ENCODE results near the gene MAGEE1. TPM values are rescaled to one million over a fixed set of nuclear protein-coding genes. Genes with fewer than 3 reads are reported as not detected.

Gene MAGEE1, protein sequence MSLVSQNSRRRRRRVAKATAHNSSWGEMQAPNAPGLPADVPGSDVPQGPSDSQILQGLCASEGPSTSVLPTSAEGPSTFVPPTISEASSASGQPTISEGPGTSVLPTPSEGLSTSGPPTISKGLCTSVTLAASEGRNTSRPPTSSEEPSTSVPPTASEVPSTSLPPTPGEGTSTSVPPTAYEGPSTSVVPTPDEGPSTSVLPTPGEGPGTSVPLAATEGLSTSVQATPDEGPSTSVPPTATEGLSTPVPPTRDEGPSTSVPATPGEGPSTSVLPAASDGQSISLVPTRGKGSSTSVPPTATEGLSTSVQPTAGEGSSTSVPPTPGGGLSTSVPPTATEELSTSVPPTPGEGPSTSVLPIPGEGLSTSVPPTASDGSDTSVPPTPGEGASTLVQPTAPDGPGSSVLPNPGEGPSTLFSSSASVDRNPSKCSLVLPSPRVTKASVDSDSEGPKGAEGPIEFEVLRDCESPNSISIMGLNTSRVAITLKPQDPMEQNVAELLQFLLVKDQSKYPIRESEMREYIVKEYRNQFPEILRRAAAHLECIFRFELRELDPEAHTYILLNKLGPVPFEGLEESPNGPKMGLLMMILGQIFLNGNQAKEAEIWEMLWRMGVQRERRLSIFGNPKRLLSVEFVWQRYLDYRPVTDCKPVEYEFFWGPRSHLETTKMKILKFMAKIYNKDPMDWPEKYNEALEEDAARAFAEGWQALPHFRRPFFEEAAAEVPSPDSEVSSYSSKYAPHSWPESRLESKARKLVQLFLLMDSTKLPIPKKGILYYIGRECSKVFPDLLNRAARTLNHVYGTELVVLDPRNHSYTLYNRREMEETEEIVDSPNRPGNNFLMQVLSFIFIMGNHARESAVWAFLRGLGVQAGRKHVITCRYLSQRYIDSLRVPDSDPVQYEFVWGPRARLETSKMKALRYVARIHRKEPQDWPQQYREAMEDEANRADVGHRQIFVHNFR
- 2.0 and 2.1 TPM in 2 replicates for total RNA-seq (2014; rRNA removed; shearing (Covaris generic))

DNA sequence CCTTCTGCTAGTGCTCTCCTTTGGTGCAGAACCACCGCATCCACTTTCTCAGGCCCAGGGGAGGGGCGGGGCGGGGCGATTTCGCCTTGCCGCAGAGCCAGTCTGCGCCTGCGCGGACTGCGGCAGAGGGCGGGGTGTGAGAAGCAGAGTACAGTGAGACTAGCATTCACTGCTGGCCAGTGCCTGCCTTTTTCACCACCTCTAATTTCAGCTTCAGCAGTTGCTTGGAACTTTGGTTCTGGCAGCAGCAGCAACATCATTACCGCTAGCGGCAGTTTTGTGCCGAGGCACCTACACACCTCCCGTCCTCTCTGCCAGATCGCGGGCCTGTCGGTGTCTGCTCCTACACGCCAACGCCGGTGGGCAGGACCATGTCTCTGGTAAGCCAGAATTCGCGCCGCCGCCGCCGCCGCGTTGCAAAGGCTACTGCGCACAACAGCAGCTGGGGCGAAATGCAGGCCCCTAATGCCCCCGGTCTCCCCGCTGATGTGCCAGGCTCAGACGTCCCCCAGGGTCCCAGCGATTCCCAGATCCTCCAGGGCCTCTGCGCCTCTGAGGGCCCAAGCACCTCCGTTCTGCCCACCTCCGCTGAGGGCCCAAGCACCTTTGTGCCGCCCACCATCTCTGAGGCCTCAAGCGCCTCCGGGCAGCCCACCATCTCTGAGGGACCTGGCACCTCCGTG, at the start of gene MAGEE1:
TSS of gene MAGEE1 (plus strand) at position 151 of the 683 bp plus-strand sequence. CDS start at position 372, 221 bp downstream.
- Histone ChIP-seq H3K27ac (no peak within 1 kb of the TSS), H3K36me3 (no peaks in the 10 kb centered on the region), H3K27me3 (no peaks in the 10 kb centered on the region), H3K4me1 (no peaks in the 10 kb centered on the region), H3K9me3 (replicated peaks) (no peaks in the 10 kb centered on the region), H3K4me3 (peak within 1 kb of the TSS; percentile 65)
- DNase-seq: peak; percentile 59 to 75

DNA sequence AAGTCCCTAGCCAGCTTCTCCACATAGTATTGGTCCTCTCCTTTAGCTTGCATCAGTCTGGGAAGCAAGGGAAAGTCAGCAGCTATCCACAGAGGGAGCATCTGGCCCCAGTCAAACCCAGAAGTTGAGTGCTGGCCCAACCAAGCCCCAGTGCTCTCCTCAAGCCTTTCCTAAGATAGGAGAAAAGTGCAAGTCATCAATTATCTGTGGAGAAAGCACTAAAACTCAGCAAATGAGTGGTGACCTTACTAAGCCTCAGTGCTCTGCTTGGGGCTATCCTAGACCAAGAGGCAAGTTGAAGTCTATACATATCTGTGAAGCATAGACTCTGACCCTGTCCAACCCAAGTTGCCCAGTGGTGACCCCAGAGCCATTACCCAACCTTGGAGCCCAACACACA, 28.5 kb upstream of the MAGEE1 start:
- Histone ChIP-seq H3K4me1 (no peaks in the 10 kb centered on the region), H3K27ac (no peak overlapping the region), H3K4me3 (no peak overlapping the region), H3K36me3 (no peaks in the 10 kb centered on the region), H3K9me3 (replicated peaks) (no peaks in the 10 kb centered on the region), H3K27me3 (no peaks in the 10 kb centered on the region)
- DNase-seq: no peak

DNA sequence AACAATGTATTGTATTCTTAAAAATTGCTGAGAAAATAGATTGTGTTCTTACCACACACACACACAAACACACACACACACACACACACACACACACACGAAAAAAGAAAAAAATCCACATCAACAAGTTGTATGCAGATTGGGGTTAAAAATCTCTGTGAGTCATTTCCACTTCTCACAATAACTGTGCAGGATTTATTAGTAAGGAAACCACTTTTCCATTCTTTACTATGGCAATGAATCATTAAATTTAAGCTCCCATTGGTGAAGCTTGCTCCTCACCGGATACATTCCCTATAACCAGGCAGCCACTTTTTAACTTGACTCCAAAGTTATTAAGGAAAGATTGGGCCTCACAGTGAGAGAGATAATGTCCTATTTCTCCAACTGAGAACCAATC, 19.7 kb upstream of the MAGEE1 start:
- DNase-seq: no peak
- Histone ChIP-seq H3K9me3 (replicated peaks) (no peaks in the 10 kb centered on the region), H3K36me3 (no peaks in the 10 kb centered on the region), H3K4me3 (no peak overlapping the region), H3K4me1 (no peaks in the 10 kb centered on the region), H3K27me3 (no peaks in the 10 kb centered on the region), H3K27ac (no peak overlapping the region)

DNA sequence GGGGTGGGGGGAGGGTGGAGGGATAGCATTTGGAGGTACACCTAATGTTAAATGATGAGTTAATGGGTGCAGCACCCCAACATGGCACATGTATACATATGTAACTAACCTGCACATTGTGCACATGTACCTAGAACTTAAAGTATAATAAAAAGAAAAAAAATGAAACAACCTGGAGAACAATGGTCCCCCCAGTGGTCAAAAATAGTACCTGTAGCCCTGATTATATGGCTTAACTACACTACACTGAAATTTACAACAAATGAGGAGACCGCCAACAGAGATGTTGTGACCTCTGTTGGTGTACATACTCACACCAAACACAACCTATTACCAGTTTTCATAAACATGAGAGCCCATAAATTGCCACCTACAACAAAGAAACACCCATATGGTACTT, 7.3 kb upstream of the MAGEE1 start:
- Histone ChIP-seq H3K4me1 (no peaks in the 10 kb centered on the region), H3K4me3 (no peak overlapping the region), H3K27me3 (no peaks in the 10 kb centered on the region), H3K27ac (no peak overlapping the region), H3K9me3 (replicated peaks) (no peaks in the 10 kb centered on the region), H3K36me3 (no peaks in the 10 kb centered on the region)
- no peak for DNase-seq

DNA sequence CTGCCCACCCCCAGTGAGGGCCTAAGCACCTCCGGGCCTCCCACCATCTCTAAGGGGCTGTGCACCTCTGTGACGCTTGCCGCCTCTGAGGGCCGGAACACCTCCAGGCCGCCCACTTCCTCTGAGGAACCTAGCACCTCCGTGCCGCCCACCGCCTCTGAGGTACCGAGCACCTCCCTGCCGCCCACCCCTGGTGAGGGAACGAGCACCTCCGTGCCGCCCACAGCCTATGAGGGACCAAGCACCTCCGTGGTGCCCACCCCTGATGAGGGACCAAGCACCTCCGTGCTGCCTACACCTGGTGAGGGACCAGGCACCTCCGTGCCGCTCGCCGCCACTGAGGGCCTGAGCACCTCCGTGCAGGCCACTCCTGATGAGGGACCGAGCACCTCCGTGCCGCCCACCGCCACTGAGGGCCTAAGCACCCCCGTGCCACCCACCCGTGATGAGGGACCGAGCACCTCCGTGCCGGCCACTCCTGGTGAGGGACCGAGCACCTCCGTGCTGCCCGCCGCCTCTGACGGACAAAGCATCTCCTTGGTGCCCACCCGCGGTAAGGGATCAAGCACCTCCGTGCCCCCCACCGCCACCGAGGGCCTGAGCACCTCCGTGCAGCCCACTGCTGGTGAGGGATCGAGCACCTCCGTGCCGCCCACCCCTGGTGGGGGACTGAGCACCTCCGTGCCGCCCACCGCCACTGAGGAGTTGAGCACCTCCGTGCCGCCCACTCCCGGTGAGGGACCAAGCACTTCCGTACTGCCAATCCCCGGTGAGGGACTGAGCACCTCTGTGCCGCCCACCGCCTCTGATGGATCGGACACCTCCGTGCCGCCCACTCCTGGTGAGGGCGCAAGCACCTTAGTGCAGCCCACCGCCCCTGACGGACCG, 977 bp downstream of the MAGEE1 start:
- Histone ChIP-seq H3K9me3 (replicated peaks) (no peaks in the 10 kb centered on the region), H3K27me3 (no peaks in the 10 kb centered on the region)

DNA sequence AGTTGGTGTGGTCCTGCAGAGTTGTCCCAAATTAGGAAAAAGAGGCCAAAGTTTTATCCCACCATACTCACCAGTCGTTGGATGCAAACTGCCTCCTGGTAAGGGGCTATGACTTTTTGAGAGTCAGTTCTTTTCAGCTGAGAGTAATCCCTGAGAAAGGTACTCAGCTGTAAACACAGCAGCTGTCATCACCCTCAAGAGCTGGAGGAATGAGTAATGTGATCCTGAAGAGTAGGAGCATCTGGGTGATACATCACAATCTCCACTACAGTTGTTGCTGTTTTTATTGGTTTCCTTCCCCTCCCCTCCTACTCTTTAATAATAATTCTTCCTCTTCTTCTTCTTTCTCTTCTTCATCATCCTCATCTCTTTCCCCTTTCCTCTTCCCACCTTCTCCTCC, 5.7 kb downstream of the MAGEE1 start:
- H3K4me1 ChIP-seq: no peaks in the 10 kb centered on the region
- H3K36me3 ChIP-seq: no peaks in the 10 kb centered on the region
- peak; percentile 9 to 55 for DNase-seq
- no peaks in the 10 kb centered on the region for H3K27me3 ChIP-seq
- no peak overlapping the region for H3K27ac ChIP-seq
- H3K9me3 ChIP-seq (replicated peaks): no peaks in the 10 kb centered on the region
- no peak overlapping the region for H3K4me3 ChIP-seq

More for the DNA sequence above, 977 bp downstream of the MAGEE1 start:
- Histone ChIP-seq H3K4me3 (peak overlapping the region; percentile 65), H3K4me1 (no peaks in the 10 kb centered on the region), H3K36me3 (no peaks in the 10 kb centered on the region), H3K27ac (no peak overlapping the region)
- no peak for DNase-seq

DNA sequence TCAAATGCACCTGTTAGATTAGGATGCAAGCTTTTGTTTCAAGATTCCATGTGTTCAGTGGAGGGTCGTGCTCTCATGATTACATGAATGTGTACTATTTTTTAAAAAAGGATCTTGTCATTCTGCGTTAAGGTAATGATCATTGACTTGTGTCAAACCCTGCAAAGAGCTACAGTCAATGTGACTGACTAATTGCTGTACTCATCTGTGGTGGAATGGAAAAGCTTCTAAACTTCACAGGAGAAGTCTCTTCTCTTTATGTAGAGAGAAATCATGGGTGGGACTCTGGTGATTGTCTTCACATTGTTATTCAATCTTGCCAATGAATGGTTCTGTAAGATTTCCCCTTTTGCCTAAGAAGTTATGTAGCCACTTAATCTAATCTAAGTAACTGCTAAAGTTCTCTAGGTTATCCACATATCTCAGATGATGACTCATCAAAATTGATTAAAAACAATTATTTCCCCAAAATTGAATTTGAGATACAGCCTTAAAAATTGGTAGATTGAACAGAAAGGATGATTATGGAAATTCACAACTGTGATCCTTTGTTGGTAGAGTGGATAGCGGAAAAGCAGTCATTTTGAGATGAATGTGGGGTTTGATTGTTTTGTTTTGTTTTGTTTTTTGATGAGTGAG, 6.7 kb downstream of the MAGEE1 start:
- no peak overlapping the region for H3K27ac ChIP-seq
- H3K4me3 ChIP-seq: no peak overlapping the region
- no peaks in the 10 kb centered on the region for H3K9me3 ChIP-seq (replicated peaks)
- H3K4me1 ChIP-seq: no peaks in the 10 kb centered on the region
- H3K36me3 ChIP-seq: no peaks in the 10 kb centered on the region
- no peaks in the 10 kb centered on the region for H3K27me3 ChIP-seq
- no peak for DNase-seq

DNA sequence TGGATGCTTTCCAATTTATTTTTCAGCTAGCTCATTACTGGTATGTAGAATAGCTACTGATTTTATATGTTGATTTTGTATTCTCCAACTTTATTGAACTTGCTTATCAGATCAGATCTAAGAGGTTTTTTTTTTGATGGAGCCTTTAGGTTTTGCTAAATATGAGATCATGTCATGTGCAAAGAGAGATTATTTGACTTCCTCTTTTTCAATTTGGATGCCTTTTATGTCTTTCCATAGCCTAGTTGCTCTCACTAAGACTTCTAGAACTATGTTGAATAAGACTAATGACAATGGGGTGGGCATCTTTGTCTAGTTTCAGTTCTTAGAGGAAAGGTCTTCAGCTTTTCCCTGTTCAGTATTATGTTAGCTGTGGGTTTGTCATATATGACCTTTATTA, 11.7 kb downstream of the MAGEE1 start:
- H3K4me1 ChIP-seq: no peaks in the 10 kb centered on the region
- no peak overlapping the region for H3K27ac ChIP-seq
- no peaks in the 10 kb centered on the region for H3K27me3 ChIP-seq
- H3K4me3 ChIP-seq: no peak overlapping the region
- no peak for DNase-seq
- no peaks in the 10 kb centered on the region for H3K9me3 ChIP-seq (replicated peaks)
- no peaks in the 10 kb centered on the region for H3K36me3 ChIP-seq

DNA sequence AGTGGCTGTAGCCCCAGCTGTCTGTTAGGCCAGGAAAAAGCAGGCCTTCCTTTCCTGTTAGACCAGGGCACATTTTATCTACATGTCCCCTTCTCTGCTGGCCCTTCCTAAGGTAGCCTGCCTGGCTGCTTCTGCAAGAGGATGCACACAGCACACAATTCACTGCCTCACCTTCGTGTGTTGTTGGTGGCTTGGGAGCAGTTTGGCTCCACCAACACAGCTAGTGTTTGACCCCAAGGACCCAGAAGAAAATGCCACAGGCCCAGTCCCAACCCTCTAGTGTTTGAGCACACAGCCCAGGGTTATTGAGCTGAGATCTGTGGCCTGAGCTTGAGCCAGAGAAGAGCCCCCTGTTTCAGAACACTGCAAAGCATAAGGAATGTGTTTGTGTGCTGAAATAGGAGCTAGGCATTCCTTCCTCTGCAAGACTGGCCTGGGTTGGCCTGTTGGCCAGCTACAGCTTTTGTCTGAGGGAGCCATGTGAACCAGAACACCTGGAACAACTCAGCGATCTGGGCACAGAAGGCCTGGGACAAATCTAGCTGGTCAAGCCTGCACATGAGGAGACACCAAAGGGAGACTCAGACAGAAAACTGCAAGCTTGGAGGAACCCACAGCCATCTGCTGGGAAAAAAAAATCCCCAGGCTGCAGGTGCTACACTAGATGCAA, 26.4 kb downstream of the MAGEE1 start:
- H3K4me1 ChIP-seq: no peaks in the 10 kb centered on the region

DNA sequence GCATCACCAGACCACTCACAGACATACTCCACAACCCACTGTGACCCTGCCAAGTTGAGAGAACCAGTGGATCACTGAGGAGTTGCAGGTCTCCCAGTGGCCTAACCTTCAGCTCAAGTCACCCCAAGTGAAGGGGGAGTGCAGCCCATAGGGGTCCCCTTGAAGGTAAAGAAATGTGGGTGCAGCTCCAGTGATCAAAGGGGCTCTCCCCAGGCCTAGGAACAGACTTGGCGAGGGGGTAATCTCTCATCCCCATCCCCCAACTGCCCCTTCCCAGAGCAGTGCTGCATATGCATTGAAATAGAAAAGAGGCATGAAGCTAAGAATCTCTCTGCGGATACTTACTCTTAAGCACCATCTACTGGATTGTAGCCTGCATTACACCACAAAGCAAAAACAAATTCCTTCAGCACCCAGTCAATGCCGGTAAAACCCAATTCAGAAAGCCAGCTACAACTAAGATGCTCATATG, 27.0 kb downstream of the MAGEE1 start:
- H3K36me3 ChIP-seq: no peaks in the 10 kb centered on the region
- no peaks in the 10 kb centered on the region for H3K4me1 ChIP-seq
- H3K9me3 ChIP-seq (replicated peaks): no peaks in the 10 kb centered on the region
- H3K27me3 ChIP-seq: no peaks in the 10 kb centered on the region
- H3K4me3 ChIP-seq: no peak overlapping the region
- H3K27ac ChIP-seq: no peak overlapping the region
- peak; percentile 2 to 45 for DNase-seq

More for the DNA sequence above, 26.4 kb downstream of the MAGEE1 start:
- Histone ChIP-seq H3K27me3 (no peaks in the 10 kb centered on the region), H3K36me3 (no peaks in the 10 kb centered on the region), H3K9me3 (replicated peaks) (no peaks in the 10 kb centered on the region), H3K27ac (no peak overlapping the region), H3K4me3 (no peak overlapping the region)
- DNase-seq: no peak

DNA sequence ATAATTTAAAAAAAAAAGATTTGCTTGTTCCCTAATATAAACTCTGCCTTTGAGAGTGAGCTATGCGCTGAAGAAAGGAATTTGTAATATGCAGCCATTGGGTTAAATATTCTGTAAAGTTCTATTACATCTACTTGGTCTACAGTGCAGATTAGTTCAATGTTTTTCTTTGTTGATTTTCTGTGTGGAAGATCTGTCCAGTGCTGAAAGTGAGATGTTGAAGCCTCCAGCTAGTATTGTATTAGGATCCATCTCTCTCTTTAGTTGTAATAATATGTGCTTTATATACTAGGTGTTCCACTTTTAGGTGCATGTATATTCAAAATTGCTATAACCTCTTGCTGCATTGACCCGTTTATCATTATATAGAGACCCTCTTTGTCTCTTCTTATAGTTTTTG, 49.8 kb downstream of the MAGEE1 start:
- Histone ChIP-seq H3K4me3 (no peak overlapping the region), H3K36me3 (no peaks in the 10 kb centered on the region), H3K27ac (no peak overlapping the region), H3K4me1 (no peaks in the 10 kb centered on the region), H3K9me3 (replicated peaks) (no peaks in the 10 kb centered on the region), H3K27me3 (no peaks in the 10 kb centered on the region)
- no peak for DNase-seq

All from SJCRH30 (cell line).